HG02852 (cell line): ENCODE measurements around the gene NOL3.

Source experiments
- ATAC-seq: cut with Tn5 transposase; IDR thresholded peaks from one replicate; pipeline ENCODE4 v1.9.1; 2021; ENCODE audit warnings: mild to moderate bottlenecking, moderate library complexity; ENCODE audit not compliant: unreplicated experiment

NOL3 gene

DNA sequence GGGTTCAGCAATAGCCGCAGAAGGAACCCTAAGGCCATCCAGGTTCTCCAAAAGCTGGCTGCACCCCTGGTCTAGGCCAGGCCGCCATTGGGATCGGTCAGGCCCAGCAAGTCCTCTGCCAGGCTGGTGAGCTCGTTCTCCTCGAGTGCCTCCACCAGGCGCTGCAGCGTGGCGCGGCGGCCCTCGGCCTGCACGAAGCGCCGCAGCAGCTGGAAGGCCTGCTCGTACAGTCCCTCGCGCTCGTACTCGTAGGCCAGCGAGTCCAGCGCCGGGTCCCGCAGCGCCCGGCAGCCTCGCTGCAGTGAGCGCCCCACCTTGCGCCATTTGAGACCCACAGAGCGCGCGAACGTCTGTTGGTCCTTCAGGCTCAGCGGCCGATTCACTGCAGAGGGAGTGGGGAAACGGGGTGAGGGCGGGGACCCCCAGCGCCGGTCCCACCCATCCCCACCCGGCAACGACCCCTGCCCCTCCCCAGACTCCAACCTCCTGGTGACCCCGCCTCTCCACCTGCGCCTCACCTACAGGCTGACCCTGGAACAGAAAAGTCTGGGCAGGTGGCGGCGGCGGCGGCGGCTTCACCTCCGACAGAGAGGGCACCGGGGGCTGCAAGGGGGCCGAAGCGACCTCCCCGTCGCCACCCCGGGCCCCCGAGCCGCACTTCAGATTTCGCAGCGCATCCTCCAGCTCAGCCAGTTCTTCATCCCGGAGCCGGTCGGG is 15.6 kb upstream of the NOL3 start:
- ATAC-seq, result no peak

DNA sequence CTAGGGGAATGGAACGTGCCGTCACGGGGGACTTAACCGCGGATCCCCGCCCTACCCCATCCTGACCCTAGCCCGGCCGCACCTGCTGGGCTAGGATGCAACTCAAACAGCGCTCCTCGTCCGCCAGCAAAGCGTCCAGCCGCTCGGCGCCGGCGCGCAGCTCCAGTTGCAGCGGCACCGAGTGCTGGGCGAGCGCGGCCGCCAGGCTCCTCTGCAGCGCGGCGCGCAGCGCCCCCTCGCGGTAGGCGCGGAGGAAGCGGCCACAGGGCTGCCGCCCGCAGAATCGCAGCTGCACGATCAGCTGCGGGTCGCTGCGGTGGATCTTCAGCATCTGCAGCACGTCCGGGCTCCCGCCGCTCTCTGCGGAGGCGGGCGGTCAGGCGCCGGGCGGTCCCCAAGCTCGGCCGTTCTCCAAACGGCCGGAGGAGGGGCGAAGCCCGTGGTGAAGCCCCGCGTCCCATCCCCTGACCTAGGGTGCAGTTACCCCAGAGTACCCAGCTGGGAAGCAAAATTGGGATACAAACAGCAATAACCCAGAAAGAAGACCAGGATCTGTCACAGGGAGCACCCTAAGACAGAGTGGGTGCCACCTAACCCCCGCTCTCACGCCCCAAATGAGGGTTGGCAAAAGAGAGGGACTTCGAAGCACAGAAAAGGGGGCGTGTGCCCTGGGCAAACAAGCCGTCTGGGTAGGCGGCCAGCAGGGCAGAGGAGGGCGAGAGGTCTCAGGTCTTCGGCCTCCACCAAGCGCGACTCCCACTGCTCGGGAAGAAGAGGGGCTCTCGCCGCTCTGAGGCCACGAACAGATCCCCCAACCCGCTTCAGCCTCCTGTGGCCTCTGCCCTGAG is 14.8 kb upstream of the NOL3 start:
- ATAC-seq, result no peak

DNA sequence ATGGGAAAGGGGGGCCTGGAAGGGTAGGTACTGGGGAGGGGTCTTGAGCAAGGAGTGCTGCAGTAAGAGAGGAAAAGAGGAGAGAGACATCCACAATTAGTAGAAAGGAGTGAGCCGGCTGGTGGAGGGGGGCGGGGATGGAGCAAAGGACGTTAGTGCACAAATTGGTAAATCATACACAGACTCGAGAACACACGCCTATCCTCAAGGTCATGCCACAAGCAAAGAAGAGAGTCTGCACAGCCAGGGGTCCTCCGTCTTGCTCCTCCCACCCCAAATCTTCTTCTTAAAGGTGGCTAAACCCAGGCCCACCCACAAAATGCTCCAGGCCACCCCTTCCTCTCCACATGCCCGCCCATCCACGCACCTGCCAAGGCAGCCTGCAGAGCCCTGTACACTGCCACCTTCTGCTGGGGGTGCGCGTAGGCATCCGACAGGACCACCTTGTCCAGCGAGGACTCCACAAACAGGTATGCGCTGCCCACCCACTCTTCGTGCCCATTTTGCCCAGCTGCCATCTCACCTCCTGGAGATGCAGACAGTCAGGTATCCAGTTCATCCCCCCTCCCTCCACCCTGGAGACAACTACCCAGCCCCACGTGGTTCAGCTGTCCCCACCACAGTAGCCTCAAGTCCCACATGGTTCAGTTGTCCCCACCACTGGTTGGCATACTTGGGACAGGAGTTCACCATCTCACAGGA is 14.0 kb upstream of the NOL3 start:
- ATAC-seq, result no peak

DNA sequence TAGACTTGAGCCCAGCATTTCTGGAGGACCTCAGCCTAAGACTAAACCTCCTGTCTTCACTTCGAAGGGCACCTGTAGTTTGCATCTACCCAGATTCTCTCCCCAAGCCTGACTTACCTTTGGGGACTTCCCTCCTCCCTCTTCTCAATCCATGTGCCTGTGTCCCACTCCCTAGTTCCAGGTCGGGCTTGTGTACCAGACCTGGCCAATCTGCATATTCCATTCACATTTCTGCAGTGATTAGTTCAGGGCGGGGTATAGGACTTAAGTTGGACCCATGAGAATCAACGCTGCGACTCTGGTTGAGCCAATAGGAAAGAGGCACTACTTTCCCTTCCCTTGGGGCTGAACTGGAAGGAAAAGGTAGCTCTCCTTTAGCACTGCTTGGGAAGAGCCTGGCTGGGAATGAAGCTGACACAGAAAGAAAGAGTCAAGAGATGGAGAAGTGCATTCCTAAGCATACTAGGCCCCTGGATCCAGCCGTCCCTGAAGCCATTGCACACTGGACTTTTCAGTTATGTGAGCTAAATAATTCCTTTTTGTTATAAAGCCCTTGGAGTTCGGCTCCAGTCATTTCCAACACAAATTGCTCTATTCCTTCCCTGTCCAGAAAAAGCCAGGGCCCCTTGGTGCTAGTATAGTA is 13.1 kb upstream of the NOL3 start:
- no peak for ATAC-seq

DNA sequence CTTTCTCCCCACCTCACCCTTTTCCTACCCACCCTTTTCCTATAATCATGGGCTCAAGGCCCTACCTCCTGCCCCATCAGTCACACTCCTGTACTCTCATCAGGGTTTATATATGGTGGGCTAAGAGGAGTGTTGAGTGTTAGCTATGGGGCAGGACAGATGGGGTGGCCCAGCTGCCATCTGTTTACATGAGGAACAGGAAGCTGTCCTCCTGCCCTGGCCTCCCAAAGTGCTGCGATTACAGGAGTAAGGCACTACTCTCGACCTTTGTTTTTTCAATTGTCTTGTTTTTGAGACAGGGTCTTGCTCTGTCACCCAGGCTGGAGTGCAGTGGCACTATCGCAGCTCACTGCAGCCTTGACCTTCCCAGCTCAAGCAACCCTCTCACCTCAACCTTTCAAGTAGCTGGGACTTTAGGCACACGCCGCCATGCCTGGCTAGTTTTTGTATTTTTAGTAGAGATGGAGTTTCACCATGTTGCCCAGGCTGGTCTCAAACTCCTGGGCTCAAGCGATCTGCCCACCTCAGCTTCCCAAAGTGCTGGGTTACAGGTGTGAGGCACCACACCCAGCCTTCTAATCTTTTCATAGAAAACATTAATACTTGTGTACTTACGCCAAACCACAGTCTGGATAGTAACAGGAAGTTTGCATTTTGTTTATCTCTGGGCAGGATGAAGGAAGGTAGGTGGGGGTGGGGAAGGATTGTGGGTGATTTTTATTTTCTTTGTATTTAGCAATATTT is 12.3 kb upstream of the NOL3 start:
- ATAC-seq, result no peak

DNA sequence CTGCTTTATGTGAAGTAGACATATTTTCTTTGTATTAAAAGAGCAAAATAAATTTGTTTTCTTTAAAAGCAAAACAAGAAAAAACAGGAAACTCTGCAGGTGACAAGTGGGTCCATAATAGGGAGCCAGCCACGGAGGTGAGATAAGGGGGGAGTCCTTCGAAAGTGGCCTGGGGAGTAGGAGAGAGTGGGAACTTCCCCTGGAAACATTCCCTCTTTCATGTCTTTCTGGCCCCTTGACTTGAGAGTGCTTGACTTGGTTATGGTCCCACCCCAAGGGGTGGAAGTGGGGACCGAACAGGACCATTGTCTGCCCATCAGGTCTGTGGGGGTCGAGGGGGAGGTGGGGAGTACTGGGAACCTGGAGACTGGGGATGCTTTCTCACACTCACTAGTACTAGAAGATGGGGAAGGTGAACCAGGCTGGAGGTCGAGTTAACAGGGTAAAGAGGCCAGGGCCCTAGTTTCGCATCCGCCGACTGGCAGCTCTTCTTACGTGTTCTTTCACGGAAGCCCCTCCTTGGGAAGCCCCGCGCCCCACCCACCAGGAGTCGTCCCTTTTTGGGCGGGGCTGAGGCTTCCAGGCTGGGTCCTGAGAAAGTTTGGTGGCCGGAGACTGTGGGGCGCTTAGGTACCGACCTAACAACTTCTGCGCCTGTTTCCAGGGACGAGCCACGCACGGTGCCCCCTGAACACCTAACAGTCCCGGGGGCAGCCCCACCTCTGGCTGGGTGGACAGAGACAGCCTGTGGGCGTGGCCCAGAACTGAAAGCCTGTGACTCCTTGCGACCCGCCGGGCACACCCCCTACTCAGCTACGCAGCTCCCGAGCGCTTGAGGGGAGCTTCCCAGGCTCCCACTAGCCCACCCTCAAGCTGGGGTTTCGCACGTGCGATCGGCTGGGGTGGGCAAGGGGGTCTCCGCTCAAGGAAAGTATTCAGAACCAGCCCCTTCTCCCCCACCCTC is 11.4 kb upstream of the NOL3 start:
- peak; percentile 34 for ATAC-seq

DNA sequence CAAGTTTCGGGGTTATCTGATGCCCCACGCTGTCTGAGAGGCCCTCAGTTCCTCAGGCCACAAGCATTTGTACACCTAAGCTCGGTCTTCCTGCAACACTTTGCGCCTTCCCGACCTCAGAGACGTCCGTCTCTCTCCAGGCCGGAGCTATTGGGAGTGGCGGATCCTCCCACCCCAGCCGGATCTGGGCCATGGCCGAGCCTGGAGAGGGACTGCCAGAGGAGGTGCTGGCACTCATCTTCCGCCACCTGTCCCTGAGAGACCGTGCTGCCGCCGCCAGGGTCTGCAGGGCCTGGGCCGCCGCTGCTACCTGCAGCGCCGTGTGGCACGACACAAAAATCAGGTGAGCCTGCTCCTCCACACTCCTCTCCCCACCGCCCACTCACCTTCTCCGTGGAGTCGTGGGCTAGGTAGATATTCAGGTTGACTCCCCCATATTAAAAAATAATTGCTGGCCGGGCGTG is 8.7 kb upstream of the NOL3 start:
- ATAC-seq, result no peak

DNA sequence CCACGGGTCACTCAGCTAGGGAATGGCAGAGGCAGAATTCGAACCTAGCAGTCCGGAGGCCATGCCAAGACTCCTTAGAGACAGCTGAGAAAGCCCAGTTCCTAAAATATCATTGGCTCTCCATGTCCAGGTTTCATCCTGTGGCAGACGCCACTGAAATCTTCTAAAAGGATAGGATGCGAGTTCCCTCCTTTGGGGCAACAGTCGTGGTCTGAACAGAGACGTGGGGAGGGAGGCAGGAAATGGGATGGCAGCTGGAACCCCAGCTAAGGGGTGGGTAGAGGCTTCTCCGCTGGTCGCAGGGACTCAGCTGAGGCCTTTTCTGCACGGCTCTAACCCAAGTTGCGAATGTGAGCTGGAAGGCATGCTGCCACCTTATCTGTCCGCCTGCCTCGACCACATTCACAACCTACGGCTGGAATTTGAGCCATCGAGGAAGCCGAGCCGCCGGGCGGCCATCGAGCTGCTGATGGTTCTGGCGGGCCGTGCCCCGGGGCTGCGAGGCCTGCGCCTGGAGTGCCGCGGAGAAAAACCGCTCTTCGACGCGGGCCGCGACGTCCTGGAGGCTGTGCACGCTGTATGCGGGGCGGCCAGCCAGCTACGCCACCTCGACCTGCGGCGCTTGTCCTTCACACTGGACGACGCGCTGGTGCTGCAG is 7.7 kb upstream of the NOL3 start:
- no peak for ATAC-seq

DNA sequence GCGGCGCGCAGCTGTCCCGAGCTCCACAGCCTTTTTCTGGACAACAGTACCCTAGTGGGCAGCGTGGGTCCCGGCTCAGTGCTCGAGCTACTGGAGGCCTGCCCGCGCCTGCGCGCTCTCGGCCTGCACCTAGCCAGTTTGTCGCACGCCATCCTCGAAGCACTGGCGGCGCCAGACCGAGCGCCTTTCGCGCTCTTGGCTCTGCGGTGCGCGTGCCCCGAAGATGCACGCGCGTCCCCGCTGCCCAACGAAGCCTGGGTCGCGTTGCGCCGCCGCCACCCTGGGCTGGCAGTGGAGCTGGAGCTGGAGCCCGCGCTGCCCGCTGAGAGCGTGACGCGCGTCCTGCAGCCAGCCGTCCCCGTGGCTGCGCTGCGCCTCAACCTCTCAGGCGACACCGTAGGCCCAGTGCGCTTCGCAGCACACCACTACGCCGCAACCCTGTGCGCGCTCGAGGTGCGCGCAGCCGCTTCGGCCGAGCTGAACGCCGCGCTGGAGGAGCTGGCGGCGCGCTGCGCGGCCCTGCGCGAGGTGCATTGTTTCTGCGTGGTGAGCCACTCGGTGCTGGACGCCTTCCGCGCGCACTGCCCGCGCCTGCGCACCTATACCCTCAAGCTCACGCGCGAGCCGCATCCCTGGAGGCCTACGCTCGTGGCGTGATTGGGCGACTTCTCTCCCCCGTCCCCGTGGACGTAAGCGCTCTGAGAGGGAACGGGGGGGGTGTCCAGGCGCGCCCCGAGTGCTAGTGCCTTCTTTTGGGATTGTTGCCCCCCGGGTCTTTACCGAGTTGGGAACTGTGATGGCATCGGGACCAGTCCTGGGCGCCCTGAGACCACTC is 7.0 kb upstream of the NOL3 start:
- ATAC-seq, result no peak

DNA sequence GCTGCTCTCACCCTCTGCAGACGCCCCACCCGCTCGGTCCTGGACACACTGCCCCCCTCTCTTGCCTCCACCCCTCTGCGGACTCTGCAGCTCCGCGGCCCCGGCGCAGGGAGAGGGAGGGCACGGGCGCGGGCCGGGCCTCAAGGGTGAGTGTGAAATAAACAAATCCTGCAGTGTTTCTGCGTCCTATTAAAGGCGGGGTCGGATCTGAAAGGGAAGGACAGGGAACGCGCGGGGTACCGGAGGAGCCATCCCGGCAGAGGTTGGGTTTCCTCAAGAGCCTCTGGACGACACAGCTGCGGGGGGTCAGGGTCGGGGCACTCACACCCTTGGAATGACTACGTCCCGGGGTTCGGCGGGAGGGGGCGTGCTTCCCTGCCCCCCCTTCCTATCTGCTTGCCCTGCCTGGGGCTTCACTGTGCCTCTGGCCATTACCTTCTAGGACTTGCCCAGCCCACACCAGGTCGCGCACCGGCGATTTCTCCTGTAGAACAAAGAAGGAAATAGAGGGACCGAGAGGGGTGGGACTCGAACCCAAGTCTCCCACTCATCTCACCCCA is 6.3 kb upstream of the NOL3 start:
- ATAC-seq, result no peak

DNA sequence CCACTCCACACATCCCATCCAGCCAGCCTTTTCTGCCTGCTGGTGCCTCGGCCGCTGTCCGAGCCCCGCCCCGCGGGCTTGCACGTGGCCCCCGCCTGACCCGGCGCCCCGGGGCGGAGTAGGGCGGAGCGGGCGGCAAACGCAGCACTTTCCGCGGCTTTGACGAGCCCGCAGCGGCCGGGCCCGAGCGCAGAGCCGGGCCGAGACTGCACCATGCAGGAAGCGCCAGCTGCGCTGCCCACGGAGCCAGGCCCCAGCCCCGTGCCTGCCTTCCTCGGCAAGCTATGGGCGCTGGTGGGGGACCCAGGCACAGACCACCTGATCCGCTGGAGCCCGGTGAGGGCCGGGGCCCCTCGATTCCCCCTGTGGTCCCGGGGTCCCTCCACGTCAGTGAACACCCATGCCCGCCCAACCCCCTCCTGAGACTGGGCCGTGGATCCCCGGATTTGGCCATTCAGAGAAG is 5.7 kb upstream of the NOL3 start, which contains the start of gene HSF4:
Gene HSF4 (plus strand): TSS at position 147 of the 463 bp plus-strand sequence. CDS start 67 bp downstream, at position 214.
- ATAC-seq, result no peak

DNA sequence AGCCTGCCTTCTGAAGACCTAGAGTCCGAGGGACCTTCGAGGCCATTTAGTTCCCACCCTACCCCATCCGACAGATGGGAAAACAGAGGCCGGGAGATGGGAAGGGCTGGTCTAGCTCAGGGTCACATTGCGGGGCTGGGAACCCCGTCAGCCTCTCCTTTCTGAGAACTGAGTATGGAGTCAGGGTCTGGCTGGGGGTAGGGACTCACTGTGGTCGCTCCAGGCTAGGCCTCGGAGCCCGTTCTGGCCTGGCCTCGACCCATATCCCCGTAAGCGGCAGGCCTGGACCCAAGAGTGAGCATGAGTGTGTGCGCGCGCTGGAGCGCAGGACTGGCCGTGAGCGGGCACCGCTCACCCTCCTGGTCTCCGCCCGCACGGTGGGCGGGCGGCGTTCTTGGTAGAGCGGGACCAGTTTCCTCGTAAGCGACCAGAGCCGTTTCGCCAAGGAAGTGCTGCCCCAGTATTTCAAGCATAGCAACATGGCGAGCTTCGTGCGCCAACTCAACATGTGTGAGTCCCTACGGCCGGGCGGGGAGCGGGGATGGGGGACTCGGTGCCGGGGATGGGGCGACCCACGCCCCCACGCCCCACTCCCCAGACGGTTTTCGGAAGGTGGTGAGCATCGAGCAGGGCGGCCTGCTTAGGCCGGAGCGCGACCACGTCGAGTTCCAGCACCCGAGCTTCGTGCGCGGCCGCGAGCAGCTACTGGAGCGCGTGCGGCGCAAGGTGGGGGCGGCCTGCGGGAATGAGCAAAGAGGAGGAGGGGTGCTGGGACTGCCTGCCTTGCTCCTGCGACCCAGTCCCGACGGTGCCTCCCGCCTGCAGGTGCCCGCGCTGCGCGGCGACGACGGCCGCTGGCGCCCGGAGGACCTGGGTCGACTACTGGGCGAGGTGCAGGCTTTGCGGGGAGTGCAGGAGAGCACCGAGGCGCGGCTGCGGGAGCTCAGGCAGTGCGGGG is 4.9 kb upstream of the NOL3 start:
- ATAC-seq, result no peak

DNA sequence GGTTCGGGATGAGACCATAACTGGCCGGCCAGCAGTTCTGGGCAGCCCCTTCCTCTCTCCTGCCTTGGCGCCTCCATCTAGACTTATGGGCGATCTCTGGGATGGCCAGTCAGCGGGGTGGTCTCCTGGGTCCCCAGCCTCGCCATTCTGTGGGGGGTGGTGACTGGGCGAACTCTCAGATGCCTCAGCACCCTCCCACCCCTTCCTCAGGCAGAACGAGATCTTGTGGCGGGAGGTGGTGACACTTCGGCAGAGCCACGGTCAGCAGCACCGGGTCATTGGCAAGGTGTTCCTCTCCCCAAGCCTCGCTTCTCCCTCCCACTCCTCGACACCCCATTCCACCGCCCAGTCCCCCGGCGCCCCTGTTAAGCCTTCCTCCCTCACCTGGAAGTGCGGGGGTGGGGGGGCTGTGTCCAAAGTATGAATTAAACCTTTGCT is 4.2 kb upstream of the NOL3 start:
- no peak for ATAC-seq

DNA sequence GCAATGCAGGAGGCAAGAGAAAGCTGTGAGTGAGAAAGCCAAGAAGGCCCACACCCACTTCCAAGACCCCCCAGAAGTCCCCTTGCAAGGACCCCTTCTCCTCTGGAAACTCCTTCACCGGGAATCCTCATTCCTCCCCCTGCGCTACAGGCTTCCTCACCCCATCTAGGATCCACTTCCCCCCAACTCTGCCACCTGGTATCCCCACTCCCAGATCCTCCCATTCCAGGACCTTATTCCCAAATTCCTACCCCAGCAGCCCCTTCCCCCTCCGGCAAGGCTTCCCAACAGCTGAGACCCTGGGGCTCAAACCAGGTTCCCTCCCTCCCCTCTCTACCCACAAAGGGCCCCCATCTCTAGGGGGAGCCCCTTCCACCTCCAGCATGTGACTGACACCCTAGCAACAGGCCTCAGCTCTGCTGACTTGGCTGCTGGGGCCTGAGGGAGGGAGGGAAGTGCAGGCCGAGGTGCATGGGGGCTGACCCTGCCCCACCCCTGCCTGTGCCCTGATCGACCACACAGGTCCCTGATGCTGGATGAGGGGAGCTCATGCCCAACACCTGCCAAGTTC is 3.7 kb upstream of the NOL3 start:
- ATAC-seq, result no peak

DNA sequence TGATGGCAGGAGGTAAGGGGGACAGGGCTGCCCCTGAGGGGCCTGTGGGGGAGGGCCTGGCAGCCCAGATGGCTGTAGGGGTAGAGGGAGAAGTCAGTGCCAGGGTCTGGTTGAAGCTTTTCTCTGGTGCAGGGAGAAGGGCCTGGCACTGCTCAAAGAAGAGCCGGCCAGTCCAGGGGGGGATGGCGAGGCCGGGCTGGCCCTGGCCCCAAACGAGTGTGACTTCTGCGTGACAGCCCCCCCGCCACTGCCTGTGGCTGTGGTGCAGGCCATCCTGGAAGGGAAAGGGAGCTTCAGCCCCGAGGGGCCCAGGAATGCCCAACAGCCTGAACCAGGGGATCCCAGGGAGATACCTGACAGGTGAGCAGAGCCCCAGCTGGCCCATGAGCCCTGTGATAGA is 2.8 kb upstream of the NOL3 start:
- no peak for ATAC-seq

DNA sequence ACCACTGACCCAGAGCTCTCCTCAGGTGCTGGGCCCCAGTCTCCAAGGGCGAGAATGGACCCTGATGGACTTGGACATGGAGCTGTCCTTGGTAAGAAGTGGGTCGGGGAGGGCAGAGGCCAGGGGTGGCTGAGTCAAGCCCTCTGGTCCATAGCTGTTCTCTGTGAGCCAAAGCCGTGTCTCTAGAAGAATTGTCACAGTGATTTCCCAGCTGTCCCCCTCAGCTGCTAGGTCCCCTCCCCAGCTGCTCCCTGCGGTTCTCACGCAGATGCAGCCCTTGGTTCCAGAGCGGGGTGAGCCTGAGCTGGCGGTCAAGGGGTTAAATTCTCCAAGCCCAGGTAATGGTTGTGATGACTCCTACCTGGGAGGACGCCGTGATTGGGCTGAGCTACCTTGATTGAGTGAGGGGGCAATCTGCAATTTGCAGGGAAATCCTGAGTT is 1.3 kb upstream of the NOL3 start:
- no peak for ATAC-seq
